Osteocyte (in vitro differentiated cells): ENCODE results near the gene MYL9. TPM values are rescaled to one million over a fixed set of nuclear protein-coding genes. Genes with fewer than 3 reads are reported as not detected.

Experiments used
- DNase-seq: peaks from one replicate; pipeline ENCODE4 v3.0.0; 2021; ENCODE audit warnings: mixed read lengths; ENCODE audit not compliant: unreplicated experiment; ENCODE audit errors: extremely low spot score
- H3K27ac Mint-ChIP-seq: one replicate; pipeline ENCODE4 v1.8.0; 2021; ENCODE audit warnings: mild to moderate bottlenecking, mixed read lengths; ENCODE audit not compliant: unreplicated experiment
- H3K27me3 Mint-ChIP-seq: one replicate; pipeline ENCODE4 v1.8.0; 2021; ENCODE audit warnings: mixed read lengths; ENCODE audit not compliant: unreplicated experiment
- H3K36me3 Mint-ChIP-seq: one replicate; pipeline ENCODE4 v1.8.0; 2021; ENCODE audit warnings: mixed read lengths; ENCODE audit not compliant: unreplicated experiment
- H3K4me1 Mint-ChIP-seq: one replicate; pipeline ENCODE4 v1.8.0; 2021; ENCODE audit warnings: mixed read lengths; ENCODE audit not compliant: unreplicated experiment
- H3K4me3 Mint-ChIP-seq: one replicate; pipeline ENCODE4 v1.8.0; 2021; ENCODE audit warnings: mild to moderate bottlenecking, moderate library complexity, mixed read lengths; ENCODE audit not compliant: unreplicated experiment
- H3K9me3 Mint-ChIP-seq: one replicate; pipeline ENCODE4 v1.8.0; 2021; ENCODE audit warnings: mixed read lengths; ENCODE audit not compliant: unreplicated experiment
- CTCF ChIP-seq: fragments of 200-600 bp; sonication (generic); IDR thresholded peaks from 2 replicates; pipeline ENCODE4 v1.5.0; 2021; ENCODE audit warnings: antibody characterized with exemption, mild to moderate bottlenecking, moderate library complexity
- total RNA-seq: library from RNA; stranded (reverse); gene quantifications from 2 replicates; pipeline ENCODE4 v1.2.1, GENCODE V29; 2021

The MYL9 gene
- total RNA-seq, 1 donor from 2014 or later = 200 TPM

DNA sequence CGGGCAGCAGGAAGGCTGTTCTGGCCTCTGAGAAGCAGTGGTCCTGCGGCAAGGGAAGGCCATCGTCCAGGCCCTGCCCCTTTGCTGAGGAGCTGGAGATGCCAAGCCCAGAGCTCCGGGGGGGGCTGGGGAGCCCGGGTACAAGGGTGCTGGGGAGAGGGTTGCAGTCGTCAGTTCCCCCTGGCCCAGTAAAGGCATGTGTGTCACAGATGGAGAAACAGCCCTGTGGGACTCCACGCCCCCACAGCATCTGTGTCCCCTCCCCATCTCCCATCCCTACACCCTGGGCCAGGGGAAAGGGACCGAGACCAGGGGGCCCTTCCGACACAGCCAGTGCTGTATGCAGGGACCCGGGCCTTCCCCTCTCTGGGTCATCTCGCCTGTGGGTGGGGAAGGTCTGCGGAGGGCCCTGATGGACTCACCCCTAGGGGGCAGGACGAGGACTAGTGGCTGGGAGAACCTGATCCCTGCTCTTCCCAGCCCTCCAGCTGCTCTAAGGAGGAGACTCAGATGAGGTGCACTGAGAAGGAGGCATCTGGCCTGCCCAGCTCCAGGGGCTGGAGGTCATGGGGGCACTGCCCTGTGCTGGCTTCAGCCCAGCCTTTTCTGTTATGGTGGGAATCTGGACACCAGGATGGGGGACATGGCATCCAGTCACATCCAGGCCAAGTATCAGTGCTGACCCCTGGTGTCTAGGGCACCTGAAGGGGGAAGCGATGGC is 609 bp downstream of the MYL9 start:
- peaks cover 3% of the 10 kb centered on the region for H3K36me3 Mint-ChIP-seq
- H3K27ac Mint-ChIP-seq = peak overlapping the region; percentile 44
- no peaks in the 10 kb centered on the region for H3K27me3 Mint-ChIP-seq

GRCh38 chr20:36542516-36543183 is 1.3 kb downstream of the MYL9 start:
- no peak for TF ChIP-seq CTCF
- Mint-ChIP-seq H3K36me3 (peaks cover 3% of the 10 kb centered on the region), H3K4me3 (peak overlapping the region; percentile 71), H3K4me1 (peaks cover 50% of the 10 kb centered on the region), H3K27me3 (no peaks in the 10 kb centered on the region), H3K9me3 (no peaks in the 10 kb centered on the region), H3K27ac (peak overlapping the region; percentile 73)
- no peak for DNase-seq

More for the DNA sequence above, 609 bp downstream of the MYL9 start:
- H3K4me3 Mint-ChIP-seq = peak overlapping the region; percentile 71
- peak; percentile 55 for TF ChIP-seq CTCF
- H3K9me3 Mint-ChIP-seq = no peaks in the 10 kb centered on the region
- DNase-seq = no peak
- H3K4me1 Mint-ChIP-seq = peaks cover 52% of the 10 kb centered on the region

GRCh38 chr20:36543184-36544133 is 2.1 kb downstream of the MYL9 start:
- H3K9me3 Mint-ChIP-seq = no peaks in the 10 kb centered on the region
- TF ChIP-seq CTCF = no peak
- DNase-seq = no peak
- peaks cover 6% of the 10 kb centered on the region for H3K36me3 Mint-ChIP-seq
- H3K27me3 Mint-ChIP-seq = no peaks in the 10 kb centered on the region
- H3K4me3 Mint-ChIP-seq = peak overlapping the region; percentile 71
- peaks cover 43% of the 10 kb centered on the region for H3K4me1 Mint-ChIP-seq
- peak overlapping the region; percentile 73 for H3K27ac Mint-ChIP-seq

DNA sequence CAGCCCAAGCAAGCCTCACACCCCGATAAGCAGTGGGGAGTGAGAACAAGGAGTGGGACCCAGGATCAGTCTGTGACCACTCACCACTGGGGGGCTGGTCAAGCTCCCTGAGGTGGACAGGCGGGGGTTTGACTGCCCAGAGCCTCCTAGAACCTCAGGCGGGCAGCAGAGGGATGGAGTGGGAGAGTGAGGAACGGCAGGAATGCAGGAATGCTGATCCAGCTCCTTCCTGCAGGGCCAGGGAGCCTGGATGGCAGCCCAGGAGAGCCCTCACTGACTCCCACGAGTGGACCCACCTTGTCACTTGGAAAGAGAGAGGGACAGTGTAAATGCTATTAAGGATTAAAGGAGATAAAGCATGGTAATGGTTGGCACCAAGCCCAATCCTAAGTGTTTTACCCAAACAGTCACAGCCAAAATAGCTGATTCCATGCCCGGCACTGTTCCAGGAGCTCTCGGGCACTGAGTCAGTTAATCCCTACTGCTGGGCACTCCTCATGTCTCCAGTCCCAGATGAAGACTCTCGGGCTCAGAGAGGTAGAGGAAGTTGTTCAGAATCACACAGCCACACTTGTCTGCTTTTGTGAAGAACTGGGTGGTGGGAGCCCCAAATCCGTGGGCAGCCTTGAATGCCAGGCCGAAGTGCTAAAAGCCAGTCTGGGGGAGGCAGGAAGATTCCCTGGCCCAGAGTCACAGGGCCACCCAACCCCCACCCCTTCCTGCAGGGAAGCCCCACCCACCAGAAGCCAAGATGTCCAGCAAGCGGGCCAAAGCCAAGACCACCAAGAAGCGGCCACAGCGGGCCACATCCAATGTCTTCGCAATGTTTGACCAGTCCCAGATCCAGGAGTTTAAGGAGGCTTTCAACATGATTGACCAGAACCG is 3.1 kb downstream of the MYL9 start:
- no peak overlapping the region for H3K4me3 Mint-ChIP-seq
- TF ChIP-seq CTCF = no peak
- no peaks in the 10 kb centered on the region for H3K9me3 Mint-ChIP-seq
- peaks cover 8% of the 10 kb centered on the region for H3K36me3 Mint-ChIP-seq
- no peak overlapping the region for H3K27ac Mint-ChIP-seq
- DNase-seq = no peak
- H3K27me3 Mint-ChIP-seq = no peaks in the 10 kb centered on the region
- peaks cover 38% of the 10 kb centered on the region for H3K4me1 Mint-ChIP-seq
